ENCODE results near the gene NR2C2AP.
"Not testable (repeated sequence)": the region's sequence is repeated elsewhere in the genome, so short reads cannot be mapped to it uniquely, and the experiment has no call there.

NR2C2AP gene, protein sequence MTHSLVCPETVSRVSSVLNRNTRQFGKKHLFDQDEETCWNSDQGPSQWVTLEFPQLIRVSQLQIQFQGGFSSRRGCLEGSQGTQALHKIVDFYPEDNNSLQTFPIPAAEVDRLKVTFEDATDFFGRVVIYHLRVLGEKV

DNA sequence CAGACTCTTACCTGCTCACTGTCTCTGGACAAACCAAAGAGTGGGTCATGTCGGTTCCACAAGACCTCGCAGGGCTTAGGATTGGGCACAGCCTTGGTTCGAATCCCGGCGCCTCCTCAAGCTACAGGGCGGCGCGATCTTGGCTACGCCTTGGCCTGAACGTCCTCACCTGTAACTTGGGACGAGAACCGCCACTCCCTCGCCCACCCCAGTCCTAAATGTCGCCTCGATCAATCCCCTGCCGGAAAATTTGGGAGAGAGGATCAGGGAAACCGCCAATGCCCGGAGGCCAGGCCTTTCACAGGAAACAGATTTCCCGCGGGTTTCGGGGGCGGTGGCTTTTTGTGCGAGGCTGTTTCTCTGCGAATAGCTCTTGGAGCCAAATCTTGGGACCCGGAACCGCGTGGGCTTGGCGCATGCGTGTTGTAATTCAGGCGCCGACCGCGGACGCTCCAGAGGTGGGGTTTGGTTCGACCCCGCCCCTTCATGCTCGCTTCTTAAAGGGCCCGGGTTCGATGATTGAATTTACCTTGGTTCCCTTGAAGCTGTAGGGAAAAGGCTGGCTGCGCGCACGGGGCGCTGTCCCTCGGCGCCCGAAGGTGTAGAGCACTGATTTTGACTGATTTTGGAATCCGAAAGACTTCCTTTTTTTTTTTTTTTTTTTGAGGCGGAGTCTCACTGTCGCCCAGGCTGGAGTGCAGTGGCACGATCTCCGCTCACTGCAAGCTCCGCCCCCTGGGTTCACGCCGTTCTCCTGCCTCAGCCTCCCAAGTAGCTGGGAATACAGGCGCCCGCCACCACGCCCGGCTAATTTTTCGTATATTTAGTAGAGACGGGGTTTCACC, at the start of gene NR2C2AP:
Gene NR2C2AP (minus strand): TSS at position 403 of the 845 bp plus-strand sequence. CDS start 354 bp downstream, at position 49.
- peak; percentile 85 for DNase-seq (ENCODE audit: low spot score)

DNA sequence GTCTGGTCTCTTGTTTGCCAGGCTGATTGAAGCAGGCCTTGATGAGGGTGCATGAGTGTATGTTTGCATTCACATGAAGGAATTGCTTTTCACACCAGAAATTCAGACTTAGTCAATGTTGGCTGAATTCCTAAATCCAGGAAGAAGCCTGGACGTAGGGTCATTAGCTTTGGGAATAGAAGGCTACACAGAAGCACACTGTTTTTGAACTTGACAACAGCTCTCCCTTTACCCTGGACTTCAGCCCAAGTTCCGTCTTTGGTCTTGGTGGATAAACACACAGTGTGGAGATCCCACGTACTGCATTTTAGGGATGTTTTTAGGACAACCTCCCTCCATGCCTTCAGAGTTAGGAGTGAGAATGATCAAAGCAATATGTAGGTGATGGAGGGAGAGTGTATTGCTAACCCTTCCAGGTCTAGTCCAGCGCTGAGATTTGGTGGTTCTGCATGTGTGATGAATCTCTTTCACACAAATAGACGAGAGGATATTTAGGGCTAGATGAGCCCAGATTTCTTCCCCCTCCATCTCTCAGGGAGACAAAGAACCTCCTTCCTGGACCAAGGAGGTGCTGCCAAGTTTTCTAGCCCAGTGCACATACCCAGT, 47.1 kb upstream of the NR2C2AP start:
- no peak for DNase-seq (ENCODE audit: low spot score)

DNA sequence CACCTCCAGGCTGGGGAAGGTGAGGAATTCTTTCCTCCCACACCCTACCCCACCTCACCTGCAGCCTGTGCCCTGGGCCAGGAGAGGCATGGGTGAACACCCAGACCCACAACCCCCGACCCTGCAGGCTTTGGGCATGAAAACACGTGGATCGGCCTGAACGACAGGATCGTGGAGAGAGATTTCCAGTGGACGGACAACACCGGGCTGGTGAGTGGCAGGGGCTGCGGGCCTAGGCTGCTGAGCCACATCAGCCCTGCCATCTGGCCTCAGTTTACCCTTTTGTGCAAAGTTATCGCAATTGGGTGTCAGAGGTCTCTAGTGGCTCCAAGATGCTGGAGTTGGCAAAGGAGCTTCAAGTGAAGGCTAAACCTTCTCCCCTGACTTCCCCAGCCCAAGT, 37.3 kb upstream of the NR2C2AP start:
- no peak for DNase-seq (ENCODE audit: low spot score)

DNA sequence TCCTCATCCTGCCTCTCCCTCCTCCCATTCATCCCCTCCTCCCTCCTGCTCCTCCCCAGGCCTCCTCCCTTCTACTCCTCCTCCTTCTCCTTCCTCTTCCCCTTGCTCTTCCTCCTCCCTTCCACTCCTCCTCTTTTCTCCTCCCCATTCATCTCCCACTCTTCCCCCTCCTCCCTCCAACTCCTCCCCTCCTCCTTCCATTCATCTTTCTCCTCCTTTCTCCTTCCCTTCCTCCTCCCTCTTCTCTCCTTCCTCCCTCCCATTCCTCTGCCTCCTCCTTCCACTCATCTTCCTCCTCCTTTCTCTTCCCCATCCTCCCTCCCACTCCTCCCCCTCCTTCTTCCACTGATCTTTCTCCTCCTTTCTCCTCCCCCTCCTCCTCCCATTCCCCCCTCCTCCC, 36.5 kb upstream of the NR2C2AP start:
- DNase-seq (ENCODE audit: low spot score) = no peak

DNA sequence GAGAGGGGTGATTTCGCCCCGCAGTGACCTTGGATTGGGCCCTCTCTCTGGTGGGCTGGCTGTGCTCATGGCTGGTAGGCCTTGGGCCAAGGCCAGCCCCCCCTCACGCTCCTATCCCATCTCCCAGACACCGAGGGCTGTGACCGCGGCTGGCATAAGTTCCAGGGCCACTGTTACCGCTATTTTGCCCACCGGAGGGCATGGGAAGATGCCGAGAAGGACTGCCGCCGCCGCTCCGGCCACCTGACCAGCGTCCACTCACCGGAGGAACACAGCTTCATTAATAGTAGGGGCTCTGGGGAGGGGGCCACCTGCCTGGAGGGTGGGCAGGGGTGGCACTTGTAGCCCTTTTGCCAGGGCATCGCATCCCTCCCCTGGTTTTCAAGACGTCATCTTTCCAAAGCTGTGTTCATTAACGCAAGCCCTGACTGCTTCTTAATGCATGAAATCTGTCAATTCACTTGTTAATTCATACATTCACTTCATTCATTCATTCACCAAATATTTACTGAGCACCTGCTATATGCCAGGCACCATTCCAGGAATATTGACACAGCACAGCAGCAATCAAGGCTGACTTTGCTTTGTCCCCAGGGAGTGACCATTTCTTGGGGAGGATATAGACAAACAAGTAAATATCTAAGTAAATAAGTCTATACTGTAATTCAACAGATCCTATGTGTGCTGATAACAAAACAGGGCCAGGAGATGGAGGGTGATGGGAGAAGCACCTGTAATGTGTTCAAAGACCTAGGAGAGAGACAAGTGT, 35.1 kb upstream of the NR2C2AP start:
- DNase-seq (ENCODE audit: low spot score) = no peak

DNA sequence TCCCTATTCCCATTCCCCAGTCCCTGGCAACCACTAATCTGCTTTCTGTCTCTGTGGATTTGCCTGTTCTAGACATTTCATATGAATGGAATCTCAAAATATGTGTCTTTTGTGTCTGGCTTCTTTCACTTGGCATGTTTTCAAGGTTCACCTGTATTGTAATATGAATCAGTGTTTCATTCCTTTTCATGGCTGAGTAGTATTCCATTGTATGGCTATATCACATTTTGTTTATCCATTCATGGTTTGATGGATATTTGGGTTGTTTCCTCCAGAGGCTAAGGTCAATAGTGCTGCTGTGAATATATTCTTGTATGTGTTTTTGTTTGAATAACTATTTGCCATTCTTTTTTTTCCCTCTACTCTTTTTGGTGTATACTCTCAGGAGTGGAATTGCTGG, 33.0 kb upstream of the NR2C2AP start:
- DNase-seq (ENCODE audit: low spot score) = no peak

DNA sequence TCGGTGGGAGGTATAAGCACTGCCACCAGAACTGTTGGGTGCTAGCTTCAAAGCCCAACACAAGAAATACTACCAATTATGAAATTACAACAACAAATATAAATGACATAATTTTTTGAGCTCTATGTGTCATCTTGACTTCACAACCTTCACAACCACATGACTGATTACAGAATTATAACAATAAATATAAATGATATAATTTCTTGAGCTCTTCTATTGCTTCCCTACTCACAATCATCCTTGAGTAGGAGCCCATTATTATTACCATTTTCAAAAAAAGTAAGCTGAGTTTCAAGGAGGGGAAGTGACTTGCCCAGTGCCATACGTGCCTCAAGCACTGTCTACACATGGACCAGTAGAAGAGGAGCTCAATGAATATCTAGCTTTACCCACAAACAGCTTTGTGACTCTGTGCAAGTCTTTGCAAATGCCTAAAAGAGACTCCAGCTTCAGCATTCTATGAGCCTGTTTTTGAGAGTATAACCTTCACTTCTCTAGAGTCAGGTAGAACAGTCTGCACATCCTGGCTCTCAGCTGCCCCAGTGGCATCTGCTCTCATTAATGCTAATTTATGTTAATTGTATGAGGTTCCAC, 31.1 kb upstream of the NR2C2AP start:
- no peak for DNase-seq (ENCODE audit: low spot score)

DNA sequence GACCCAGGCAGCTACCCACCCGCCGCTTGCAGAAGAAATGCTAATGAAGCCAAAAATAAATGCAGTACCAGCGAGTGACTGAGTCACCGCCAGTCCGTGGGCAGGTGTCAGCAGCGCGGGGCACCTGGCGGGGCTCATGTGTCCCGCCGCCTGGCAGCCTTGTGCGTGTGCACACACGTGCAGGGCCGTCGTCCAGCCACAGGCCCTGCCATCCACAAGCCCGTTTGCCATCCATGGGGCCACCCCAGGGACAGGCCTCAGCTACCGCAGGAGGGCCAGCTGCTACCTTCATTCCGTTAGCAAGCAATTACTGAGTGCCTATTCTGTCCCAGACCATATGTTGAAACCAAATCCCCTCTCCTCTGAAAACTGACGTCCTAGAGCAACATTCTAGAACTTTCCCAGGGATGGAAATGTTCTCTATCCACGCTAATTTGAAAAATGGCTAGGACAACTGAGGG, 29.1 kb upstream of the NR2C2AP start:
- DNase-seq (ENCODE audit: low spot score) = no peak

DNA sequence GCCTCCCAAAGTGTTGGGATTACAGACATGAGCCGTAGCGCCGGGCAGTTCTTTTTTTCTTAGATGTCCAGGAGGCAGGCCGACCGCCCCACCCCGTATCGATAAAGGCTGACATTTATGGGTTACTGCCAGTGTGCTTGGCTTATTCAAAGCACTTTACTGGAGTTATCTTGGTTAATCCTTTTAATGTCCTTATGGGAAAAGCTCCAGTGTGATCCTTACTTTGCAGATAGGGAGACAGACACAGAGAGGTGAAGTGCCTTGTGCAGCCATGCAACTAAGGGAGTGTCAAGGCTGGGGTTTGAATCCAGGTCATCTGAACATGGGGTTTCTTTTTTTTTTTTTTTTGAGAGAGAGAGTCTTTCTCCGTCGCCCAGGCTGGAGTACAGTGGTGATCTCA, 27.8 kb upstream of the NR2C2AP start:
- no peak for DNase-seq (ENCODE audit: low spot score)

DNA sequence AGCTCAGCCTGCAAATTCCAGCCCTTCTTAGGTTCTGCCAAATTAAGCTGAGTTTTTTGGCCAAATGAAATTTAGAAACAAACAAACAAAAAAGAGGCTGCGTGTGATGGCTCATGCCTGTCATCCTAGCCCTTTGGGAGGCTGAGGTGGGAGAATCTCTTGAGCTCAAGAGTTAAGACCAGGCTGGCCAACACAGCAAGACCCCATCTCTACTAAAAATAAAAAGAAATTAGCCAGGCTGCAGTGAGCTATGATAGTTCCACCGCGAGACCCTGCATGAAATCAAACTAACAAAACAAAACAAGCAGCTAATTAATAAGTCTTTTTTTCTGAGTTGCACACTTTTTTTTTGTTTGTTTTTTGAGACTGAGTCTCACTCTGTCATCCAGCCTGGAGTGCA, 26.5 kb upstream of the NR2C2AP start:
- no peak for DNase-seq (ENCODE audit: low spot score)

DNA sequence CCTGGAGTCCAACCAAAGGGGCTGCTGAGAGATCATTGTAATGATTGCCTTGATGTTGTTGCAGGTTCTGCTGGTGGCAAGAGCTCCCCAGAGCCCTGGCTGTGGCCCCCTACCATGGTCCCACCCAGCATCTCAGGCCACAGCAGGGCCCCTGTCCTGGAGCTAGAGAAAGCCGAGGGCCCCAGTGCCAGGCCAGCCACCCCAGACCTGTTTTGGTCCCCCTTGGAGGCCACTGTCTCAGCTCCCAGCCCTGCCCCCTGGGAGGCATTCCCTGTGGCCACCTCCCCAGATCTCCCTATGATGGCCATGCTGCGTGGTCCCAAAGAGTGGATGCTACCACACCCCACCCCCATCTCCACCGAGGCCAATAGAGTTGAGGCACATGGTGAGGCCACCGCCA, 24.0 kb upstream of the NR2C2AP start:
- DNase-seq (ENCODE audit: low spot score) = no peak

DNA sequence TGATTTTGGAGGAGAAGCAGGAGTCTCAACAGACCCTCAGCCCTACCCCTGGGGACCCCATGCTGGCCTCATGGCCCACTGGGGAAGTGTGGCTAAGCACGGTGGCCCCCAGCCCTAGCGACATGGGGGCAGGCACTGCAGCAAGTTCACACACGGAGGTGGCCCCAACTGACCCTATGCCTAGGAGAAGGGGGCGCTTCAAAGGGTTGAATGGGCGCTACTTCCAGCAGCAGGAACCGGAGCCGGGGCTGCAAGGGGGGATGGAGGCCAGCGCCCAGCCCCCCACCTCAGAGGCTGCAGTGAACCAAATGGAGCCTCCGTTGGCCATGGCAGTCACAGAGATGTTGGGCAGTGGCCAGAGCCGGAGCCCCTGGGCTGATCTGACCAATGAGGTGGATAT, 23.4 kb upstream of the NR2C2AP start:
- DNase-seq (ENCODE audit: low spot score) = no peak

DNA sequence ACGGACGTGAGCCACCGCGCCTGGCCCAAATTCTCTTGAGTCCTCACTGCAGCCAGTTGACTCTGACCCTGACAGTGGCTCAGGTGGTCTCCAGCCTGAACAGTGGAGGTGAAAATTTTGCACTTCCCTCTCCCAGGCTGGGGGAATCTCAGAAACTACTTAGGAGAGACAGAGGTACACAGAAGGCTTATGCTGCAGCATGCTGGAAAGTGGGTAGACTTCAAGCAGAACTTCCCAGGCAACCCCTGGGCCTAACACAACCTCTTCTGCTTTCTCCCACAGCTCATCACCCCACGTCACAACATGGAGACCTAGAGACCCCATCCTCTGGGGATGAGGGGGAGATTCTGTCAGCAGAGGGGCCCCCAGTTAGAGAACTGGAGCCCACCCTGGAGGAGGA, 23.0 kb upstream of the NR2C2AP start:
- no peak for DNase-seq (ENCODE audit: low spot score)

DNA sequence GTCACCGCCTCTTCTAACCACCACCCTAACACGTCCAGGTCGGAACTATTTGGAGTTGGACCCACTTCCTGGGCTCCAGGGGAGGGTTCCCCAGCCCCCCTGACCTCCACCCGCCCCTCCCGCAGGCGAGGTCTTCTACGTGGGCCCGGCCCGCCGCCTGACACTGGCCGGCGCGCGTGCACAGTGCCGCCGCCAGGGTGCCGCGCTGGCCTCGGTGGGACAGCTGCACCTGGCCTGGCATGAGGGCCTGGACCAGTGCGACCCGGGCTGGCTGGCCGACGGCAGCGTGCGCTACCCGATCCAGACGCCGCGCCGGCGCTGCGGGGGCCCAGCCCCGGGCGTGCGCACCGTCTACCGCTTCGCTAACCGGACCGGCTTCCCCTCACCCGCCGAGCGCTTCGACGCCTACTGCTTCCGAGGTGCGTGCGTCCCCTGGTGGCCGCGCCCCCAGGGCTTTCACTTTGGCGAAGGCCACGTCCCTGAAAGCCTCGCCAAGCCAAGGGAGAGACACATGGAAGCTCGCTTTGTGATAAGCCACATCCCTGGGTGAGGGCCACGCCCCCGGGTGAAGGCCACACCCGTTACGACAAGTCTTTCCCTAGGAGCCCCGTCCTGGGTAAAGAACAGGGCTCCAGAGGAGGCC, 21.8 kb upstream of the NR2C2AP start:
- DNase-seq (ENCODE audit: low spot score) = no peak

DNA sequence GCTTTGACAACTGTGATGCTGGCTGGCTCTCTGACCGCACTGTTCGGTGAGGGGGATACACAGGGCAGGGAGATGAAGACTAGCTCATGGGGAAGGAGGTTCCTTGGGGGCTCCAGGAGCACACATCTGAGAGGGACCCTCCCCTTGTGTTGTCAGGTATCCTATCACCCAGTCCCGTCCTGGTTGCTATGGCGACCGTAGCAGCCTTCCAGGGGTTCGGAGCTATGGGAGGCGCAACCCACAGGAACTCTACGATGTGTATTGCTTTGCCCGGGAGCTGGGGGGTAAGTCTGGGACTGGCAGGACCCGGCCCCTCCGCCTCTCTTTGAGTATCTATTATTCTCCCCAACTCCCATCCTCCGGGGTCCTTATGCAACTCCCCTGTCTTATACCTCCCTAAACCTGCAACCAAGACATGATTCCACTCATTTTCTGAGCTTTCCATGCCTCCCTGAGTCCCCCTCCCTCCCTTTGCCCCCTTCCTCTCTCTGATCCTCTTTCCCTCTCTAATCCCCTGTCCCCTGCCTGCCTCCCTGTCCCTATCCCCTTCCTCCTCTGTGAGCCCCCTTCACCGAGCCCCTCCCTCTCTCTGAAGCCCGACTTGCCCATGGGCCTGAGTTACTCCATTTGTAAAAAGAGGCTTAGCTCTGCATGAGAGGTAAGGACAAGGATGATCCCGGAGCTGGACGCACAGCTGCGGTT, 21.1 kb upstream of the NR2C2AP start:
- DNase-seq (ENCODE audit: low spot score) = no peak

DNA sequence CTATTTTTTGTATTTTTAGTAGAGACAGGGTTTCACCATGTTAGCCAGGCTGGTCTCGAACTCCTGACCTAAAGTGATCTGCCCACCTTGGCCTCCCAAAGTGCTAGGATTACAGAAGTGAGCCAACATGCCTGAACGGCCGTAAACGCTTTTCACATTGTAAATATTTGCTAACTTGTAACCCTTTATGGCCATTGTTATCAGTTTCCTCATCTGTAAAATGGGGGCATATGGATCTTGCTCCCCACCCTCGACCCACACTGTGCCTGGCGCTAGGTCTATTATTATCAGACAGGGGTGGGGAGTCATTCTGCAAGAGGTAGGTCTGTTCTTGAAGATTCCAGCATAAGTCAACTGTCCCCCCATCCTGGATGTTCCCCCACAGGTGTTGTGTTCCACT, 20.4 kb upstream of the NR2C2AP start:
- DNase-seq (ENCODE audit: low spot score) = no peak

DNA sequence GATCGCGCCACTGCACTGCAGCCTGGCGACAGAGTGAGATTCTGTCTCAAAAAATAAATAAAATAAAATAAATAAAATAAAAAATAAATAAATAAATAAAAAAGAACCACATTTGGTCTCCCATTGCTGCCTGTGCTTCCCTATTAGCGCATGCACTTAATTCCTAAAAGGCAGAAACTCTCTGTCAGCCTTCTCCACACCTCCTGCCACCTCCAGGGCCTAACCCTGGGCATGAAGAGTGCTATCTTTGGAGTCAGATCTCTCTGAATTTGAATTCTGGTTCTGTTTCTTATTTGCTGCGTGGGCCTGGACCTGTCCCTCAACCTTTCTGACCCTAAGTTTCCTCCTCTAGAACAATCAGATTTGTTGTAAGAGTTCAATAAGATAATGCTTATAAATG, 19.8 kb upstream of the NR2C2AP start:
- no peak for DNase-seq (ENCODE audit: low spot score)

DNA sequence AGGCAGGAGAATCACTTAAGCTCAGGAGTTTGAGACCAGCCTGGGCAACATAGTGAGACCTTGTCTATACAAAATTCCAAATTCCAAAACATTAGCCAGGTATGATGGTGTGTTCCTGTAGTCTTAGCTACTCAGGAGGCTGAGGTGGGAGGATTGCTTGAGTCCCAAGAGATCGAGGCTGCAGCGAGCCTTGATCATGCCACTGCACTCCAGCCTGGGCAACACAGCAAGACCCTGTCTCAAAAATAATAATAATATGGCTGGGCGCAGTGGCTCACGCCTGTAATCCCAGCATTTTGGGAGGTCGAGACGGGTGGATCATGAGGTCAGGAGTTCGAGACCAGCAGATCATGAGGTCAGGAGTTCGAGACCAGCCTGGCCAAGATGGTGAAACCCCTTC, 17.8 kb upstream of the NR2C2AP start:
- DNase-seq (ENCODE audit: low spot score) = not testable (repeated sequence)

DNA sequence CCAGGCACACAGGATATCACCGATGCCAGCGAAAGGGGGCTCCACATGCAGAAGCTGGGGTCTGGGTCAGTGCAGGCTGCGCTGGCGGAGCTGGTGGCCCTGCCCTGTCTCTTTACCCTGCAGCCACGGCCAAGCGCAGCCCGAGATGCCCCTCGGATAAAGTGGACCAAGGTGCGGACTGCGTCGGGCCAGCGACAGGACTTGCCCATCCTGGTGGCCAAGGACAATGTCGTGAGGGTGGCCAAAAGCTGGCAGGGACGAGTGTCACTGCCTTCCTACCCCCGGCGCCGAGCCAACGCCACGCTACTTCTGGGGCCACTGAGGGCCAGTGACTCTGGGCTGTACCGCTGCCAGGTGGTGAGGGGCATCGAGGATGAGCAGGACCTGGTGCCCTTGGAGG, 15.7 kb upstream of the NR2C2AP start:
- no peak for DNase-seq (ENCODE audit: low spot score)

DNA sequence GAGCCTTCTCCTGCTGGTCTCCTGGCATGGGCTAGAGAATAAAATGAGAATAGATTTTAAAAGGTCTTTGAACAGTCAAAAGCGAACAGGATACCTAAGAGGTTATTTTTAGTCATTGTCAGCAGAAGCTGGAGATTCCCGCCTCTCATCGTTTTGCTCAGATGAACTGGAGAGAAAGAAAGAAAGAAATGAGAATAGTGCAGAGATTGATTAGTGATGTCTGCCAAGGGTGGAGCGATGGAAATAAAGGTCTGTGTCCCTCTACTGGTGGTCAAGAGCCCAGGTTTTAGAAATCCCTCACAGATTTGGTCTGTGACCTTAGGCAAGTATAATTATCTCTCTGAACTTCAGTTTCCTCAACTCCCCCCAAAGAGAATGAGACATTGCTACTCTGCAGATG, 13.9 kb upstream of the NR2C2AP start:
- no peak for DNase-seq (ENCODE audit: low spot score)

DNA sequence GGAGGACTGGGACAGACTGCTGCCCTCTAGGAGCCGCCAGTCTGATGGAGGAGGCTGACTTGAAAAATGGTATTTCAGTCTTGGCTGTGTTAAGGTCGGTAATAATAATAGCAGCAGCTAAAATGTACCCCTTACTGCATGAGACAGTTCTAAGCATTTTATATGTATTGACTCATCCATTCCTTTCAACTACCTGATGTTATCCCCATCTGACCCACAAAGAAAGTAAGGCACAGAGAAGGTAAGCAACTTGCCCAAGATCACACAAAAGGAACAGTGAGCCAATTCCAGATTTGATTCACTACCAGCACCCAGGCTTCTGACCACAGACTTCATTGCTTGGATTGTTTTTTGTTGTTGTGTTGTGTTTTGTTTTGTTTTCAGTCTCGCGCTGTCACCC, 12.6 kb upstream of the NR2C2AP start:
- DNase-seq (ENCODE audit: low spot score) = no peak
